GDM1 (cell line): ENCODE data around the gene S100A4.
"Not testable (repeated sequence)": the region's sequence is repeated elsewhere in the genome, so short reads cannot be mapped to it uniquely, and the experiment has no call there.

Source experiments
- DNase-seq: peaks from one replicate; lab custom pipeline; 2025; lab: John Stamatoyannopoulos, UW

S100A4 gene

GRCh38 chr1:153533689-153534201 is 11.9 kb downstream of the S100A4 start:
- no peak for DNase-seq

DNA sequence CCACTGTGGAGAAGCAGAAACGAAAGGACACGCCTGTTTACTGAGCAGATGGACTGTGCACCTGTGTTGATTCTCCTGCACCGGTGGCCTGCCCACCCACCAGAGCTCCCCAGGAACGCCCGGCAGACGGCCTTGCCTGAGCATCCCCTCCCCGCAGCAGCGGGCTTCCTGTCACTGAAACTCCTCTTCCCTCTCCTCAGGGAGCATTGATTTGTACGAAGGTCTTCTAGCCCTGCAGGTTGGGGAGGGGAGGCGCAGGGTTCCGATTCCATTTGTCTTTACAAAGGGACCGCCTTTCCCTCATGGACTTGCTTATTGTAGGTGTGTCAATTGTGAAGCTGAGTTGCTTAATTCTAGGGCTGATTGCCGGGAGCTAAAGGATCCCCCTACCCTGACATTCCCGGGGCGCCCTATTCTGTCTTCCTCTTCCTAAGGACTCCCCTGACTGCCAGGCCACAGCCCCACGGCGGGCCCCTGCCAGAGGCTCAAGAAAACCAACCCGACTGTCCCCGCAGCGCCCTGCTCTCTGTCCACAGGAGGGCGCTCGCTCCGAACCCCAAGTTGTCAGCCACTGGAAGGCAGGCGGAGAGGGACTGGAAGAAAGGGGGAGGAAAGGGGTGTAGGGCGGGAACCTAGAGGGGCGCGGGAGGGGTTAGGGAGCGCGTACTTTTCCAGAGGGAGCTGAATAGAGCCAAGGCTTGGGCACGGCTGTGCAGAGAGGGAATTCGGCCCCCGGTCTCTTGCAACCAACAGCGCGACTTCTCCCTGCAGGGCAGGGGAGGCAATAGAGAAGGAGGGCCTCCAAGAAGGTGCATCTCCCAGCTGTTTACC is 12.6 kb downstream of the S100A4 start:
- DNase-seq, result peak; percentile 76

GRCh38 chr1:153532181-153532580 is 13.4 kb downstream of the S100A4 start:
- DNase-seq, result peak; percentile 10

- no peak for DNase-seq
Measured at GRCh38 chr1:153531638-153532037, 14.0 kb downstream of the S100A4 start.

DNA sequence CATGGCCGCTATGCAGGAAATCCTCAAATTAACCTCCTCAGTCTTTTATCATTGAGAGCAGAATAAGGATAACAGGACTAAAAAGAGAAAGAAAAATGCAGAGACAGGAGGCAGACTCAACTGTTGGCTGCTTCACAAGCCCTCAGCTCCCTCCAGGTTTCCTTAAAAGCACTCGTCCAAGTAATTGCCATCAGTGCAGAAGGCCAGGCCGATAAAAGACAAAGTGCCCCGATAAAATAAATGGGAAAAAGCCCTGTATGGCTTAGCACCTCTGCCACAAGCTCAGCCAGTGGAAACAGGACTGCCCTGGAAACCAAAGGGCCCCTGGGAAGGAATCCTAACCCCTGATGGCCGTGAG is 17.9 kb downstream of the S100A4 start:
- no peak for DNase-seq

DNA sequence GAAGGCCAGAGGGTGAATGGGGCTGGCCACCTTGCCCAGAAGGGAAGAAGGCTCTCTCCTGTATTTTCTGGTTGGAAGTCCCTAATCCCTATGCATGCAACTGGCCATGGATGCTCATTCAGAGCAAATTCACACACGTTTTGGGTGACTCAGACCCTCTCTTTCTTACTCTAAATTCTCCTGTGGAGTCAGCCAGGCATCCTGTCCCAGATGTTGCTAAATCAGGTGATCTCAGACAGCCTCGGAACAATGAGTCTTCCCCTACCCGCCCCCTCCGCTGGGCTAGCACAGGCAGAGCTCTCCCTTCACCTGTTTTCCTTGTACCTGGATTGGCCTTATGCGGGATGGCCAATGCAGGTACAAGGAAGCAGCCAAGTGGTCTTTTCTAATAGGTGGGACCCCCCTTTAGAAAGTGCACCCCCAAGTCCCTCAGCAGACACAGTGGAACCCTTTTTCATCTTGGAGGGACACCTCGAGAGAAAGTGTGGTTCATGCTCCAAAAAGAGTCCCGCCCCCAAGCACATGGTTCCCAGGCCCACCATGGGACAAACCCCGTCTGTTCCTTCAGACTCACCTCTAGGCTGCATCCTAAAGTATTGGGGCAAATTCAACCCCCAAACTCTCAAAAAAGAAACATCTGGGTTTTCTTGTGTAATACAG is 18.5 kb downstream of the S100A4 start:
- no peak for DNase-seq

DNA sequence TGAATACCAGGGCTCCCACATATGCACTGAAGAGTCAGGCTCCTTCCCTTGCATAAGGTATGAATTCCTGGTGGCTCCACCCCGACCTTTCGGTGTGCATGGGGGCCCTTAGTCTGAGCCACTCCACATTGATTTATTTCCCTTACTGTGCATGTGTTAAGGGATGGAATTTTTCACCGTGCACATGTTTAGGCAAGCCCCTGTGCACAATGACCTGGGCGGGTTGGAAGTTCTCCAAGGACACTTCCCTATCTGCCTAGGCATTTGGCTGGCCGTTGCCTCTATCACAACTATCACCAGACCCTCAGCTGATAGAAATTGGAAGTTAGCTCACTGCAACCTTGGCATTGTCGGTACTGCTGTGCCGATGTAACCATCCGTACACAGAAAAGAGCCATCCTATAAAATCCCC is 19.5 kb downstream of the S100A4 start:
- DNase-seq, result no peak

DNA sequence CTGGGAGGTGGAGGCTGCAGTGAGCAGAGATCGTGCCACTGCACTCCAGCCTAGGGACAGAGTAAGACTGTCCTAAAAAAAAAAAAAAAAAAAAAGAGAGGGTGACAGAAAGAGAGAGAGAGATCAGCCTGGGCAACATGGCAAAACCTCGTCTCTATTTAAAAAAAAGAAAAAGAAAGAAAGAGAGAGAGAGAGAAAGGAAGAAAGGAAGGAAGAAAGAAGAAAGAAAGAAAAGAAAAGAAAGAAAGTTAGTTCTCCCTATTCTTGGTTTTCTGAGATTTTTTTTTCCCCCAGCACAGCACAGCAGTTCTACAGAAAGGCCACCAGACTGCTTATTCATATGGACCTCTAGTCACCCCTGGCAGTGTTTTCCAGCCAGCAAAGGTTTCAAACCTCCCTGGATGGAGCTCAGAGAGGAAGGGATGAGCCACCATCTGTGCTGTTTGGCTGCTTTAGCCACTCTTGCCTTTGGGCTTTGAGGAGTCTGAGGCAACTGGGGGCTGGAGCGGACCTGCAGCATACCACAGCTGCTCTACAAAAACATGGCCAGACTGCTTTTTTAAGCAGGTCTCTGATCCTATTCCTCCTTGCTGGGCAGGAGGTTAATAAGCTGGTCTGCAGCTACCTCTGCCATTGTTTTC is 20.4 kb downstream of the S100A4 start:
- no peak for DNase-seq

DNA sequence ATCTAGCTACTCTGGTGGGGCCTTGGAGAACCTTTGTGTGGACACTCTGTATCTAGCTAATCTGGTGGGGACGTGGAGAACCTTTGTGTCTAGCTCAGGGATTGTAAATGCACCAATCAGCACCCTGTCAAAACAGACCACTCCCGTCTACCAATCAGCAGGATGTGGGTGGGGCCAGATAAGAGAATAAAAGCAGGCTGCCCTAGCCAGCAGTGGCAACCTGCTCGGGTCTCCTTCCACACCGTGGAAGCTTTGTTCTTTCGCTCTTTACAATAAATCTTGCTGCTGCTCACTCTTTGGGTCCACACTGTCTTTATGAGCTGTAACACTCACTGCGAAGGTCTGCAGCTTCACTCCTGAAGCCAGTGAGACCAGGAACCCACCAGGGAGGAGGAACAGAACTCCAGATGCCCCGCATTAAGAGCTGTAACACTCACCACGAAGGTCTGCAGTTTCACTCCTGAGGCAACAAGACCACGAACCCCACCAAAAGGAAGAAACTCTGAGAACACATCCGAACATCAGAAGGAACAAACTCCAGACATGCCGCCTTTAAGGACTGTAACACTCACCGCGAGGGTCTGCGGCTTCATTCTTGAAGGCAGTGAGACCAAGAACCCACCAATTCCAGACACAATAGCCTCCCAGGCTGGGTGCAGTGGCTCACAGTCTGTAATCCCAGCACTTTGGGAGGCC is 23.1 kb downstream of the S100A4 start:
- DNase-seq, result peak; percentile 28

GRCh38 chr1:153521808-153522207 is 23.8 kb downstream of the S100A4 start:
- not testable (repeated sequence) for DNase-seq

GRCh38 chr1:153520818-153521476 is 24.7 kb downstream of the S100A4 start:
- DNase-seq, result no peak

GRCh38 chr1:153520137-153520691 is 25.4 kb downstream of the S100A4 start:
- DNase-seq, result not testable (repeated sequence)

- no peak for DNase-seq
Measured at GRCh38 chr1:153519242-153519641, 26.4 kb downstream of the S100A4 start.

GRCh38 chr1:153515504-153516394 is 29.9 kb downstream of the S100A4 start:
- DNase-seq, result no peak

- no peak for DNase-seq
Measured at GRCh38 chr1:153513666-153514065, 31.9 kb downstream of the S100A4 start.

DNA sequence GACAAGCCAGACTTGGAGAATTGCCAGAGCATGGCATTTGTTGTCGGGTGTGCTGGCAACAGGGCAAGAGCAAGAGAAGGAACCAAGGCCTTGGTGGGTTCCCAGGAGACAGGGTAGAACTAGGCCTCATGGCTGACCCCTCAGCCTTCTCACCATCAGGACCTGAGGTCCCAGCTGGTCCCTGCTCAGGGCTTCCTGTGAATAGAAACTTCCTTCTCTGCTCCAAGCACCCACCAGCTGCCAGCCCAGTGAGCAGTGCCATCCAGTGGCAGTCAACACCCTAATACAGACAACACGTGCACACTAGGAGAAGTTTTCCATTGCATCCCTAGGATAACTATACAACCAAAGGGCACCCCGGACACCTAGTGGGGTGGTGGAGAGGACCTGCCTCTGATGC is 32.6 kb downstream of the S100A4 start:
- peak; percentile 5 for DNase-seq

DNA sequence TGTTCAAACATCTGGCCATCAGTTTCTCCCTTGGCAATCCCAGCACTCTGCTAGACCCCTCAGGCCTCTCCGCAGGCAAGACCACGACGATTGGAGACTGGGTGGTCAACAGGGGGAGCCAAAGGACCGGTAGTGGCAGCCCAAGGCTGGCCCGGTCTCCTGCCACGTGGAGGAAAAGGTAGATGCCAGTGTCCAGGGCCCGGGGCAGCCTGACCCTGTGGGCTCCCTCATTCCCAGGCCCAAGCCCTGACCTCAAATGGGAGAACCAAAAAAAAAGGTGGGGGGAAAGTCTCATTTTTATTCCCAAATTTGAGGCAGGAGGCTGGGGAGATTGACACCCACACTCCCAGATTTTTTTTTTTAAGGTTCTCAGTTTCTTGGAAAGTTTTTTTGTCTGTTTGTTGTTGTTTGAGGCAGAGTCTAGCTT is 34.6 kb downstream of the S100A4 start:
- DNase-seq, result peak; percentile 43

GRCh38 chr1:153509729-153510354 is 35.8 kb downstream of the S100A4 start:
- peak; percentile 16 for DNase-seq

DNA sequence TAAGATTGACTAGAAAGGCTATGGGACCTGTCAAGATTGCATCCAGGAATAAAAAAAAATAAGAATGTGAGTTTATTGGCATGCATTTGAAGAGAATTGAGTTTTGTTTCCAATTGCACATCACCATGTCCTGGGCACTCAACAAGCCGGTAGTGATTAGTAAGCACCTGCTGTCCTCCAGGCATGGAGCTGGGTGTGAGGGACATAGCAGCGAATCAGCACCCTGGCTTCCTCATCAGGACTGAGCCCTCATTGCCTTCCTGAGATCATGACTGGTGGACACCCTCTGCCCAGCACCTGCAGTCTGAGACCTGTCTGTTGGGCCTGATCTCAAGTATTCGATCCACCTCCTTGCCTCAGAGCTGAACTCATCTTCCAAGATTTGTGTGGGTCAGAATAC is 36.6 kb downstream of the S100A4 start:
- no peak for DNase-seq
